KOPT-K1 (cell line): ENCODE data around the gene NINL.
"Not testable (repeated sequence)": the region's sequence is repeated elsewhere in the genome, so short reads cannot be mapped to it uniquely, and the experiment has no call there.

Source experiments
- H3K27ac ChIP-seq: fragments of 200-600 bp; sonication (generic); 2 replicates; pipeline ENCODE4 v1.5.1; 2016; ENCODE audit warnings: antibody characterized with exemption, mild to moderate bottlenecking, low read depth, low read length; ENCODE audit not compliant: poor library complexity, severe bottlenecking
- H3K36me3 ChIP-seq: fragments of 200-600 bp; sonication (generic); 2 replicates; pipeline ENCODE4 v1.5.1; 2017; ENCODE audit warnings: antibody characterized with exemption, mild to moderate bottlenecking, low read length, moderate library complexity; ENCODE audit not compliant: insufficient read depth
- H3K9me3 ChIP-seq: fragments of 200-600 bp; sonication (generic); 2 replicates; pipeline ENCODE4 v1.5.1; 2017; ENCODE audit warnings: antibody characterized with exemption, low read length, mild to moderate bottlenecking; ENCODE audit not compliant: insufficient read depth, poor library complexity, severe bottlenecking

Gene NINL

DNA sequence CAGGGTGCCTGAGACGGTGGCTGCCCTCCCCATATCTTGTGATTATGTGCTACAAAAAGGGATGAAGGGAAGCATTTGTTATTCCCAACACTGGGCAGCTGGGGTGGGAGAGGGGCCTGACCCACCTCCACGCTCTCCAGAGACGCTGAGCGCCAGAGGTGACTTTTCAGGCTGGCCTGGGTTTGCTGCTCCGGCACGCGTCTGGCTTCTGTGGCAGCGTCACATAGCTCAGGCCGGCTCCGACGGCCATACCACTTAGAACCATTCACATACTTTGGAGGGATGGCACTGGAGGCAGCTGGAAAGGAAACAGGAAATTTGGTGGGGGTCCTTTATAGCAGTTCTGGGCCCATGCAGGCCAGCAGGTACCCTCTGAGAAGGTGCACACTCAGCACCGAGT is 72.6 kb downstream of the NINL start:
- Histone ChIP-seq H3K27ac (no peak overlapping the region), H3K9me3 (peaks cover 45% of the 10 kb centered on the region), H3K36me3 (peaks cover 100% of the 10 kb centered on the region)

DNA sequence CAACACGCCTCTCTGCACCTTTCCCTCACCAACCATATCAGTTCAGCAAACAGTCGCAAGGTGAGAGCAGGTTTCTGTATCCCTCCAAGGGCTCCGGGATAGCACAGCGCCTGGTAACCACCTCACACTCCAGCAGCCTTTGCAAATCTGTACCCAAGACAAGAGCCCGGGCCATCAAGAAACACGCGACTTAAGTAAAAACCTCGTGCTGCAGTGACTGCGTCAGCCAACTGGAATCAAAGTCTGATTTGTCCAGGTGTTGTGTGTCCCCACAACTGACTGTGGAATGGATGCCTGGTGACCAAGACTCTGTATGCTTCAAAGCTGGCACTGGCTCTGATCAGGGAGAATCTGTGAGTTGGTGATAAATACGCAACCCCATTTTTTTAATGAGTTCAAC is 74.1 kb downstream of the NINL start:
- Histone ChIP-seq H3K27ac (no peak overlapping the region), H3K36me3 (peaks cover 100% of the 10 kb centered on the region), H3K9me3 (peaks cover 30% of the 10 kb centered on the region)

DNA sequence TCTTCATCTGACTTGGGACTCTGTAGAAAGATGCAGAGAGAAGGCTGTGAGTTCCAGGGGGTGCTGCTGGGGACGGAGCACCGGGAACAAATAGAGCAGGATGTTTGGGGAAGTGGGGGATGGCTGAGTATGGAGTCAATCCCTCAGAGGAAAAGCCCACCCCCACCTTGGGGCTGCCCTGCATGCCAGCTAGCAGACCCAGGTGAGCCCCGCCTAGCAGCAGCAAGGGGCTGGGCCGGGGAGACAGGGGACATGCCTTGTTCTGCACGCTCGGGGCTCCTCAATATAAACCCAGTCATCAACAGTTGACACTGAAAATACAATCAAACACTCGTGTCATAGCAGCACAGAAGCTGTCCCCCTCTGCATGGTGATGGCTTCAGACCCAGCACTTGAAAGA is 74.6 kb downstream of the NINL start:
- H3K9me3 ChIP-seq = peaks cover 25% of the 10 kb centered on the region
- peaks cover 99% of the 10 kb centered on the region for H3K36me3 ChIP-seq
- no peak overlapping the region for H3K27ac ChIP-seq

DNA sequence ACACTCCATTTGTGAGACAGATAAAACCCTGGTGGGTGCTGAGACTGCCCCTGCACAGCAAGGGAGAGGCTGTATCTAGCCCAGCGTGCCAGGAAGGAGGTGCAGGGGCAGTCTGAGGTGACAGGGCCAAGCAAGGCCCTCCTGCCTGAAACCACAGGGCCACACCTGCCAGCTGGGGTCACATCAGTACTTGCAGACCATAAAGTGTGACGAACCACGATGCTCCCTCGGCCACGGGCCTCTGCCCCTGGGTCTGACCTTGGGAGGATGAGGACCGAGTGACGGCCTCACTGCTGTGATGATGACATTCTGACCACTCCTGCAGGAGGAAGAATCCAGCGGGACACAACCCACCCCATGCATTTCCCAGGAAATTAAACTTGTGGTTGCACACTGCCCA is 75.1 kb downstream of the NINL start:
- H3K36me3 ChIP-seq = peaks cover 99% of the 10 kb centered on the region
- peaks cover 20% of the 10 kb centered on the region for H3K9me3 ChIP-seq
- H3K27ac ChIP-seq = no peak overlapping the region

DNA sequence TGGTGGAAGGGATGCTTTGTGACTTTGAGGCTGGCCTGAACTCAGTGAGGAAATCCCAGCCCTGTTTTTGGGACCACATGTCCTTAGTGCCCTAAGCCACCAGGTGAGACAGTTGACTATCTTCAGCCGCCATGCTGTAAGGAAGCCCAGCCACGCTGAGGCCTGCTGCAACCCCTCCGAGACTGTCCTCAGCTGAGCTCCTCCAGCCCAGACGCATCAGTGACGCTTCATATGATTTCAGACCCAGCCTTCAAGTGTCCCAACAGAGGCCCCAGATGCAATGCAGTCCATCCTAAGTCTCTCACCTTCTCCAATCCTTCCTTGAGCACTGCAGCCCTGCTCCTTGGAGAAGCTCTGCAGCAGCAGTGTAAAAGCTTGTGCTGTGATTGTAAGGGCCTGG is 76.2 kb downstream of the NINL start:
- Histone ChIP-seq H3K36me3 (peaks cover 99% of the 10 kb centered on the region), H3K9me3 (peaks cover 9% of the 10 kb centered on the region), H3K27ac (no peak overlapping the region)

DNA sequence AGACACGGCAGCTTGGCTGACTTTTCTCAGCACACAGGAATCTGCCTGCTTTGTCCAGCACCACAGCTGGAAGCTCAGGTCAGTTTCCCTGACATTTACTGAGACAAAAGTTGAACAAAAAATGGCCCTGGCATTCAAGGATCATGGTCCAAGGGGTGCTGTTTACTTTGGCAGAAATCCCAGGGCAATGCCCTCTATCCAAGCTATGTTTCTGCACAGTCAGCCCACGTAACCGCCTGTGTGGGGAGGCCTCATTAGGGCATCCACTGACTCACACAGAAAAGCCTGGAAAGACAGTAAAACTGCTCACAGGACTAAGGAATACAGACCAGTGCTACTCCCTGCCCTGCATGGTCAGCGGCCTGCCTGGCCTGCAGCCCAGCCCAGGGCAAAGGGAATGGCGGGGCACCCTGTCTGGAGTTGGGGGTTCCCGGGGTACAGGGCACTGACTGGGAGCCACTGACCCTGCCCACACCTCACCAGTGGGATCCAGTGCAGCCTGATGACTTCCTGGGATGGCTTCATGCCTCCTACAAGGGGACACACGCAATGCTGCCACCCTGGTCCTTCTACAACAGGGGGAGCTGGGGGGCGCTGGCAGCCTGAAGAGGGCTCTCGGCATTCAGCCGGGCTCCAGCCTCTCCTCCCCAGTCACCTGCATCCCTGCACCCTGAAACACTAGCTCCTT is 77.1 kb downstream of the NINL start:
- H3K9me3 ChIP-seq = peaks cover under 1% of the 10 kb centered on the region
- H3K36me3 ChIP-seq = peaks cover 99% of the 10 kb centered on the region
- no peak overlapping the region for H3K27ac ChIP-seq

DNA sequence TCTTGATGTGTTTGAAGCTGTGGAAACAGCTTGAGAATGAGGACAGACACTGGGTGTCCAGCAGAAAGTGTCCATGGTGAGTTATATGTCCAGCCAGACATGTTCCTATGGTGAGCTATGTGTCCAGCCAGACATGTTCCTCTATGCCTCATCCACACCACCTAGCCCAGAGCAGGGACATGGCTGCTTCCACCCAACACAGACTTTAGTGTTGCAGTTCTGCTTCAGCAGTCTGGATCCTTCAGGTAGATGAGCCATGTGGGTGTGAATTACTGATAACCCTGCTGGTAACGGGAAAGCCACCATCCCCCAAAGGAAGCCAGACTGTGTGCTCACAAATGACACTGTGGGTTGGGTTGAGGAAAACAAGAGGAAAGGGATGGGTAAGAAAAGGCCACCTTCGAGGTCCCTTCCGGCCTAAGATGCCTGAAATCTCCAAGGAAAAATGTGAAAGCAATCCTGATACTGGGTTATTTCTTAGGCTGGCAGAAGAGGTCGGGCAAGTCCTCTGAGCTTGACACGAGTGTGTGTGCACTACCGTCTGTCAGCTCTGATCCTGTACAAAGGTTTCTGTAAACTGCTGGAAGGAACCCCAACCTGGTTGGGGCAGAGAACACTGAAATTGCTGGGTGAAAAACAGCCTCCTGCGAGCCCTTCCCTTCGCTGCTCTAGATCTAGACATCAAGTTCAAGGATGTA is 77.8 kb downstream of the NINL start:
- no peak overlapping the region for H3K27ac ChIP-seq
- H3K36me3 ChIP-seq = peaks cover 99% of the 10 kb centered on the region
- no peaks in the 10 kb centered on the region for H3K9me3 ChIP-seq

DNA sequence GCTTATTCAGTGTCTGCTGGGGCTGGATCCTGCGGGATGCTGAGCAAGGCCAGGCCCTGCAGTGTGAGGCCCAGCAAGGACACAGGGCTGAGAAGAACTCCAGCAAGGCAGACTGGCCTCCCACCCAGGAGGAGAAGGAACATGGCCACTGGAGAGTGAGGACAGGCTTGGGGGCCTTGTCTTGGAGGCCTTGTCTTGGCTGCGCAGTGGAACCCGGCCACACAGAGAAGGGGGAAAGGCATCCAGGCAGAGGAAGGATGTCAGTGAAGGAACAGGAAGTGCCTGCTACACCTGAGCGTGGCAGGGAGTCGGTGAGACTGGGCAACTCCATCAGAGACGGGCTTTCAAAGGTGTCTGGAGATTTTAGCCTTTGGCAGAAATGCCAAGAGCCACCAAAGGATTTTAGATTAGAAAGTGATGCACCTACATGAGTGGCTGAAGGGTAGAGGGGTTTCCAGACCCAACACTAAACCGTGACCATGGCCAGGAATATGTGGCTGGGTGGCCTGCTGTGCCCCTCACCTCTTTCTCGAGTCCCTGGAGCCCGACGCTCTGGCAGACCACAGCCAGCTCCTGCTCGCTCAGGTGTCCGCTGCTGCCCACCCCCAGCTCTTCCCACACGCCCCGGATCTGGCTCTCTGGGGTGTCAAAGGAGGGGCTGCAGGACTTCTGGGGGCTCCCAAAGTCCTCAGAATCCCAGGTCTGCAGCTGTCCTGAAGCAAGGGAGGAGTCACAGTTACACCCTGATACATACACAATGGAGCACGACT is 80.8 kb downstream of the NINL start:
- Histone ChIP-seq H3K36me3 (peaks cover 97% of the 10 kb centered on the region), H3K27ac (no peak overlapping the region), H3K9me3 (no peaks in the 10 kb centered on the region)

DNA sequence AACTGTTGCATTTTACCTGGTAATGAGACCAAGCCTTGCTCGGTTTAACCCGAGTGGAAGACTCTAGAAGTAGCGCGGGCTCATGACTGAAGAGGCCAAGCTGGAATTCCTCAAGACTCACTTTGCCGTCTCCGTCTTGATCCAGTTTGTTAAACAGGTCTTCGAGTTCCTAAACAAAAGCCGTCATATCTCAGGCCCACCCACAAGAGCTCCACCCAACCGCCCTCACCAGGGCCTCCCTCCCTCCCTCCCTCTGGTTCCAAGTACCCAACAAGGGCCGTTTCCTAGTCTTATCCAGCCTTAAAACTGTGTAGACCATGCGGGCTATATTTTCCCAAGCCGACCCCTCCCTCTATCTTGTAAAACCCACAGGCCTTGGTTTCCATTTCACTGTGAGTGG is 81.4 kb downstream of the NINL start:
- Histone ChIP-seq H3K9me3 (no peaks in the 10 kb centered on the region), H3K36me3 (peaks cover 97% of the 10 kb centered on the region), H3K27ac (no peak overlapping the region)

DNA sequence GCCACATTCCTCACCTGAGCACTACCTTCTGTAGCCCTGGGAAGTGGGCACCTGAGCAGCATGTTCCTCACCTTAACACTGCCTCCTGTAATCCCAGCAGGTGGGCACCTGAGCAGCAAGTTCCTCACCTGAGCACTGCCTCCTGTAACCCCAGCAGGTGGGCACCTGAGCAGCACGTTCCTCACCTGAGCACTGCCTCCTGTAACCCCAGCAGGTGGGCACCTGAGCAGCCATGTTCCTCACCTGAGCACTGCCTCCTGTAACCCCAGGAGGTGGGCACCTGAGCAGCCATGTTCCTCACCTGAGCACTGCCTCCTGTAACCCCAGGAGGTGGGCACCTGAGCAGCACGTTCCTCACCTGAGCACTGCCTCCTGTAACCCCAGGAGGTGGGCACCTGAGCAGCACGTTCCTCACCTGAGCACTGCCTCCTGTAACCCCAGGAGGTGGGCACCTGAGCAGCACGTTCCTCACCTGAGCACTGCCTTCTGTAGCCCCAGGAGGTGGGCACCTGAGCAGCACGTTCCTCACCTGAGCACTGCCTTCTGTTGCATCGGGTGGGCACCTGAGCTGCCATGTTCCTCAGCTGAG is 82.2 kb downstream of the NINL start:
- H3K36me3 ChIP-seq = peaks cover 97% of the 10 kb centered on the region

DNA sequence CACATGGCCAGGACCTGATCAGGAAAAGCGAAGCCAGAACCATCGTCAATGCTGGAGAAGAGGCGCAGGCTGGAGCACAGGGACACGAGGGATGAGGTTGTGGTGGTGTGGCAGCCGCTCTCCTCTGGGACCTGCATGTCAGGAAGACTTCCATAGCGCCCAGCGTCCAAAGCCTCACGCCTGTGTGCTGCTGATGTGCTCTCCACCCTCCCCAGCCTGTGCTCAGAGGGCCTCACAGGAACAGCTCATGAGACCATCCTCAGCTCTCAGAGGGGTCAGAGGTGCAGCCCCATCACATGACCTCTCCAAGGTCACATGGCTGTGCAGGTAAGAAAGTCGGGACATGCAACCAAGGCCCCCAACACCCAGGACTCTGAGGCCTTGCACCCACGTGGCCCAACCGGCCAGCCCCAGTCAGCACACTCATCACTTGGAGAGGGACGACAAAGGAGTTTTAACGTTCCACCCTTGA is 84.4 kb downstream of the NINL start:
- Histone ChIP-seq H3K9me3 (no peaks in the 10 kb centered on the region), H3K27ac (no peak overlapping the region), H3K36me3 (peaks cover 97% of the 10 kb centered on the region)

More for the DNA sequence above, 82.2 kb downstream of the NINL start:
- not testable (repeated sequence) for H3K9me3 ChIP-seq, H3K27ac ChIP-seq

DNA sequence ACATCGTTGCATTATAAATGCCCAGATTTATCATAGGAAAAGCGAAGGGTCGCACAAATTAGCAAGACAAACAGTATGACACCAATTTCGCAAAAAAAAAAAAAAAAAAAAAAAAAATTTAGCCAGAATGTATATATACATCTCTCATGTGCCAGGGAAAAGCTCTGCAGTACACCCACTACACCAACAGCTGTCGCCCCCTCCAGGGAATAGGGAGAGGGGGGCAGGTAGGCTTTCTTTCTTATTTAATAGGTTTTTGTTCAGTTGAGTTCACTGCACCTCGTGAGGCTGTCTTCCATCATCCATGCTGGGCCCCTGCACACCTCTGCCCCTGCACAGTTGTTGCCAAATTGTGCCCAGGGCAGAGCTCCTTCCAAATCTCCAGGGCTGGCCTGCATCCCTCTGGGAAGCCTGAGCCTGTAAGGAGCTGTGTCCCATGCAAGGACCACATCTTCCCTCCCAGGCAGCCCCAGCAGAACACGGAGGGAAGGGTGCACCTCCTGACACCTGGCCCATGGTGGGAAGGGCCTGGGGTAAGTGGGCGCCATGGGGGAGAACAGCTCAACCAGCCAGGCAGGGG is 85.4 kb downstream of the NINL start:
- Histone ChIP-seq H3K36me3 (peaks cover 98% of the 10 kb centered on the region), H3K9me3 (no peaks in the 10 kb centered on the region), H3K27ac (no peak overlapping the region)

DNA sequence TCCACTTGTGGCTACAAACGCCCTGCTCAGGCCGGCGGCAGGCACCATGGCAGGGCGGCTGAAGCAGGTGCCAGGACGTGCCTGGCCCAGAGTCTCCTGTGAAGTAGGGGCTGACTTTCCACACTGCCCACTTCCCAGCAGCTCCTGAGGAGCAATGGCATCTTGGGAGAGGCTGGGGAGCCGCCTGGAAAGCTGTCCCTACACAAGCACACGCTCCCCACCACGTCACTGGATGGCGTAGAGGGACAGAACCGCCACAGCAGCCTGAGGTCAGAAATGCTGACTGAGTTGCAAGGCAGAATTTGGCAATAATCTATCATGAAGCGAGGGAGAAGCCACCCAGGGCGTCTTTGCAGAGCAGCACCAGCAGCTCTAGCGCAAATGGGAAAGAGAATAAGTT is 86.3 kb downstream of the NINL start:
- Histone ChIP-seq H3K9me3 (no peaks in the 10 kb centered on the region), H3K36me3 (peaks cover 97% of the 10 kb centered on the region), H3K27ac (no peak overlapping the region)

DNA sequence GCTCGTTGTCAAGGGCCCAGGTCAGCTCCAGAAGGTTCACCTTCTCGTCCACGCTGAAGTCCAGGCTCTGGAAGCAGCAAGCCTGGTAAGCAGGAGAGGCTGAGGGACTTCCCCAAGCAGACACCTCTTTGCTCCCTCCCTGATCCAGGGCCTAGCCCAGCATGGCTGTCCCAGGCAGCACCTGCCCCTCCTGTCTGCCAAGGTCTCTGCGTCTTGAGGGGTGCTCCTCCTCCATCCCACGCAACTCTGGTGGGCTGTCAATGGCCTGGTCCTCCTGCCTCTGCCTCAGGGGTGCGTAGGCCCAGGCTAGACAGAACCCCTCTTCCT is 87.1 kb downstream of the NINL start:
- H3K36me3 ChIP-seq = peaks cover 96% of the 10 kb centered on the region
- H3K27ac ChIP-seq = no peak overlapping the region
- no peaks in the 10 kb centered on the region for H3K9me3 ChIP-seq
